Parathyroid adenoma (tissue), 2 donors: ENCODE measurements around the gene LPP.

ENCODE experiments used
- H2AFZ ChIP-seq: fragments of 300-600 bp; sonication (generic); one replicate; pipeline ENCODE4 v1.7.0; 2017; ENCODE audit warnings: antibody characterized with exemption, mild to moderate bottlenecking
- H3K27ac ChIP-seq: fragments of 300-600 bp; sonication (generic); one replicate; pipeline ENCODE4 v1.7.0; 2017
- H3K27me3 ChIP-seq: fragments of 300-600 bp; sonication (generic); one replicate; pipeline ENCODE4 v1.7.0; 2017; ENCODE audit warnings: low read length; ENCODE audit not compliant: control insufficient read depth, insufficient read depth
- H3K36me3 ChIP-seq: fragments of 300-600 bp; sonication (generic); one replicate; pipeline ENCODE4 v1.7.0; 2017; ENCODE audit warnings: low read length; ENCODE audit not compliant: control insufficient read depth, insufficient read depth
- H3K4me1 ChIP-seq: fragments of 300-600 bp; sonication (generic); one replicate; pipeline ENCODE4 v1.7.0; 2017; ENCODE audit warnings: control low read depth
- H3K4me2 ChIP-seq: fragments of 300-600 bp; sonication (generic); one replicate; pipeline ENCODE4 v1.7.0; 2017; ENCODE audit warnings: low read length
- H3K4me3 ChIP-seq: fragments of 300-600 bp; sonication (generic); one replicate; pipeline ENCODE4 v1.7.0; 2017; ENCODE audit warnings: low read depth, low read length
- H3K79me2 ChIP-seq: fragments of 300-600 bp; sonication (generic); one replicate; pipeline ENCODE4 v1.7.0; 2017; ENCODE audit warnings: control low read depth
- H3K9ac ChIP-seq: fragments of 300-600 bp; sonication (generic); one replicate; pipeline ENCODE4 v1.7.0; 2017; ENCODE audit warnings: mild to moderate bottlenecking
- H3K9me3 ChIP-seq: fragments of 300-600 bp; sonication (generic); one replicate; pipeline ENCODE4 v1.7.0; 2017; ENCODE audit warnings: low read length; ENCODE audit not compliant: control insufficient read depth
- TF ChIP-seq, protein P1 (sequence below): fragments of 300-600 bp; sonication (generic); IDR thresholded peaks from one replicate; pipeline ENCODE4 v1.7.0; 2017; ENCODE audit warnings: antibody characterized with exemption, mild to moderate bottlenecking
- donor health status: primary hyperparathyroidism.

LPP gene

DNA sequence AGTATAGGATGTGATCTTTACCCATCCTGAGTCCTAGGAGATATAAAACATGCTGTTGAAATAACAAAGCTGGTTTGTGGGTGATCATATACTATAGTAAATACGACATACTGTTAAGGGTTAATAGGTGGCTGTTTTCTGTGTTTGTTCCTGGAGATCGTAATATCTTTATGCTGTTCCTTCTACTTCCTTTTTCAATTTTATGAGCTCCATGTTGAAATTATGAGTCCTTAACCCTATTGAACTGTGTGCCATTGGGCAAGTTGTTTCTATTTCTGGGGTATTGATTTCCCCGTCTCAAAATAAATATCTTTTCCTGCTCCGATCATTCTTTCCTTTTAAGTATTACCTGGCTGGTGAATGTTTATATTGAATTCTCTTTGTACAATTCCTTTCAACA, 115.1 kb downstream of the LPP start:
- H3K4me1 ChIP-seq = no peaks in the 10 kb centered on the region
- H2AFZ ChIP-seq = no peak overlapping the region
- no peaks in the 10 kb centered on the region for H3K79me2 ChIP-seq
- H3K9me3 ChIP-seq = no peaks in the 10 kb centered on the region
- no peak overlapping the region for H3K27ac ChIP-seq
- no peak overlapping the region for H3K4me2 ChIP-seq
- no peaks in the 10 kb centered on the region for H3K36me3 ChIP-seq
- H3K9ac ChIP-seq = no peak overlapping the region
- no peak overlapping the region for H3K4me3 ChIP-seq
- TF ChIP-seq, protein P1, sequence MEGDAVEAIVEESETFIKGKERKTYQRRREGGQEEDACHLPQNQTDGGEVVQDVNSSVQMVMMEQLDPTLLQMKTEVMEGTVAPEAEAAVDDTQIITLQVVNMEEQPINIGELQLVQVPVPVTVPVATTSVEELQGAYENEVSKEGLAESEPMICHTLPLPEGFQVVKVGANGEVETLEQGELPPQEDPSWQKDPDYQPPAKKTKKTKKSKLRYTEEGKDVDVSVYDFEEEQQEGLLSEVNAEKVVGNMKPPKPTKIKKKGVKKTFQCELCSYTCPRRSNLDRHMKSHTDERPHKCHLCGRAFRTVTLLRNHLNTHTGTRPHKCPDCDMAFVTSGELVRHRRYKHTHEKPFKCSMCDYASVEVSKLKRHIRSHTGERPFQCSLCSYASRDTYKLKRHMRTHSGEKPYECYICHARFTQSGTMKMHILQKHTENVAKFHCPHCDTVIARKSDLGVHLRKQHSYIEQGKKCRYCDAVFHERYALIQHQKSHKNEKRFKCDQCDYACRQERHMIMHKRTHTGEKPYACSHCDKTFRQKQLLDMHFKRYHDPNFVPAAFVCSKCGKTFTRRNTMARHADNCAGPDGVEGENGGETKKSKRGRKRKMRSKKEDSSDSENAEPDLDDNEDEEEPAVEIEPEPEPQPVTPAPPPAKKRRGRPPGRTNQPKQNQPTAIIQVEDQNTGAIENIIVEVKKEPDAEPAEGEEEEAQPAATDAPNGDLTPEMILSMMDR = no peak
- H3K27me3 ChIP-seq = no peaks in the 10 kb centered on the region

- no peak overlapping the region for H2AFZ ChIP-seq
- TF ChIP-seq, protein P1 = no peak
- no peak overlapping the region for H3K27ac ChIP-seq
- no peaks in the 10 kb centered on the region for H3K4me1 ChIP-seq
- no peak overlapping the region for H3K4me2 ChIP-seq
- H3K36me3 ChIP-seq = no peaks in the 10 kb centered on the region
- no peaks in the 10 kb centered on the region for H3K27me3 ChIP-seq
- H3K9me3 ChIP-seq = no peaks in the 10 kb centered on the region
- no peak overlapping the region for H3K4me3 ChIP-seq
- H3K79me2 ChIP-seq = no peaks in the 10 kb centered on the region
- H3K9ac ChIP-seq = no peak overlapping the region
Observed at GRCh38 chr3:188270423-188270972, 116.5 kb downstream of the LPP start.

- no peaks in the 10 kb centered on the region for H3K27me3 ChIP-seq
- no peak overlapping the region for H3K9ac ChIP-seq
- TF ChIP-seq, protein P1 = no peak
- no peak overlapping the region for H3K27ac ChIP-seq
- H3K4me3 ChIP-seq = no peak overlapping the region
- H2AFZ ChIP-seq = no peak overlapping the region
- H3K36me3 ChIP-seq = no peaks in the 10 kb centered on the region
- H3K4me2 ChIP-seq = no peak overlapping the region
- H3K4me1 ChIP-seq = peaks cover 3% of the 10 kb centered on the region
- H3K79me2 ChIP-seq = peaks cover 3% of the 10 kb centered on the region
- no peaks in the 10 kb centered on the region for H3K9me3 ChIP-seq
Observed at GRCh38 chr3:188271226-188271914, 117.4 kb downstream of the LPP start.

DNA sequence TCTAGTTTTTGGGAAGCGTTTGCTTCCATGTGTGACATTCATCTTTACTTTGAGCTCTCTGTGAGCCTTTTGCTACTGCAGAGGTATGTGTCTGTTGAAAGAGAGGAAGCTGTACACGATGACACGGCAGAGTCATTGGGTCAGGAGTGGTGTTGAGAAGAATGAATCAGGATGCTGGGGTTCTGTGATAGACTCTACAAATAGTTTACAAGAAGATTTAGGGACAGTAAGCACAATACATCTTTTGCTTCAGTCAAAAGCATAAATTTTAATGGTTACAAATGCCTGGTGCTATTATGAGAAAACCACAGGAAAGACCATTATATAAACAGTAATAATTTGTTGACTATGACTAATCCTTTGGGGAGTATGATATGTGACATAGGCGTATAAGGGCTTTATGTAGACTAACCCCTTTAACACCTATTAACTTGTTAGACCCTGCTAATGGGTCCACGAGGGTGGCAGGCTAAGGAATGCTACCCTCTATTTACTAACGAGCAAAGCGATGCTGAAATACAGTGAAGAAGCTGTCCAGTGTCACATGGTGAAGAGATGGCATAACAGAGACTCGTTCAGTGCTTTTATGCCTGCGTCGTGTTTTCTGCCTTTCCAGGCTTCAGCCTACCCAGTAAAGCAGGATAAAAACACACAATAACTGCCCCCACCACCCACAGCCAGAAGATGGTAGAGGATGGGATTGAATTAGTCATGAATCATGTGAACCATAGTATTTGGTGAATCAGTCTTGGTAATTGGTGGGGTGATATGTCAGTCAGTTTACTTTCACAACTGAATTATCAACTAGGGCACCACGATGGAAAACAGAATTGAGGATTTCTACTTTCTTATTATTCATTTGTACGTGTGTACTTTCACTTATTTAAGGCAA, 118.8 kb downstream of the LPP start:
- Histone ChIP-seq H3K9ac (no peak overlapping the region), H3K4me2 (no peak overlapping the region), H3K27ac (no peak overlapping the region), H3K4me1 (peaks cover 3% of the 10 kb centered on the region), H3K4me3 (no peak overlapping the region), H3K27me3 (no peaks in the 10 kb centered on the region), H3K36me3 (no peaks in the 10 kb centered on the region), H2AFZ (no peak overlapping the region), H3K9me3 (no peaks in the 10 kb centered on the region), H3K79me2 (peaks cover 3% of the 10 kb centered on the region)
- TF ChIP-seq, protein P1 = no peak
